Esophagus squamous epithelium (tissue), 4 donors: ENCODE measurements around the gene SH2D6.

Source experiments
- CTCF ChIP-seq, 6 experiments: fragments of 450-650 bp in 4 of 6; fragments of 200-600 bp in 2 of 6; sonication (generic) in 2 of 6; IDR thresholded peaks; one replicate each; pipeline ENCODE4 v1.5.1; 2016 to 2019; ENCODE audit warnings: antibody characterized with exemption in 6 of 6, mild to moderate bottlenecking in 4 of 6, moderate library complexity in 4 of 6
- POLR2A ChIP-seq, 4 donors: fragments of 450-650 bp; IDR thresholded peaks; one replicate each; pipeline ENCODE4 v1.6.1; 2017; ENCODE audit warnings: antibody characterized with exemption in 4 of 4, mild to moderate bottlenecking in 4 of 4, moderate library complexity in 3 of 4

GRCh38 chr2:85422072-85422457, 3.6 kb downstream of the SH2D6 start:
- TF ChIP-seq CTCF (IDR thresholded peaks at IDR 0.05) (no peak), POLR2A (IDR thresholded peaks at IDR 0.05) (no peak)
